GM23338 (cell line): ENCODE results near the gene TMEM208. TPM values are rescaled to one million over a fixed set of nuclear protein-coding genes. Genes with fewer than 3 reads are reported as not detected.

Source experiments
- ATAC-seq: fragments of 200-7000 bp; cut with Tn5 transposase; 3 replicates; pipeline ENCODE4 v1.9.1; 2020
- DNase-seq: peaks from one replicate; pipeline ENCODE4 v3.0.0-alpha.2; 2015; ENCODE audit warnings: low spot score
- H2AFZ ChIP-seq: fragments of 200-600 bp; sonication (generic); 2 replicates; pipeline ENCODE4 v1.8.0; 2016; ENCODE audit warnings: antibody characterized with exemption, mild to moderate bottlenecking, moderate library complexity
- H3F3A ChIP-seq: fragments of 200-600 bp; sonication (generic); replicated peaks from 2 replicates; pipeline ENCODE4 v1.8.0; 2017; ENCODE audit warnings: antibody characterized with exemption, mixed run types, low read depth
- H3K27ac ChIP-seq: fragments of 200-600 bp; sonication (generic); 2 replicates; pipeline ENCODE4 v1.6.1; 2016; ENCODE audit warnings: low read depth
- H3K27me3 ChIP-seq: fragments of 200-600 bp; sonication (generic); 2 replicates; pipeline ENCODE4 v1.8.0; 2016; ENCODE audit warnings: mild to moderate bottlenecking, mixed run types, moderate library complexity; ENCODE audit not compliant: insufficient read depth
- H3K36me3 ChIP-seq: fragments of 200-600 bp; sonication (generic); 2 replicates; pipeline ENCODE4 v1.8.0; 2016; ENCODE audit warnings: mild to moderate bottlenecking; ENCODE audit not compliant: insufficient read depth
- H3K4me1 ChIP-seq: fragments of 200-600 bp; sonication (generic); 2 replicates; pipeline ENCODE4 v1.8.0; 2016; ENCODE audit warnings: mild to moderate bottlenecking, moderate library complexity; ENCODE audit not compliant: insufficient read depth
- H3K4me2 ChIP-seq: fragments of 200-600 bp; sonication (generic); 2 replicates; pipeline ENCODE4 v1.7.1; 2017; ENCODE audit warnings: mixed run types
- H3K4me3 ChIP-seq: fragments of 200-600 bp; sonication (generic); 2 replicates; pipeline ENCODE4 v1.6.1; 2016; ENCODE audit warnings: mixed run types
- H3K79me2 ChIP-seq: fragments of 200-600 bp; sonication (generic); replicated peaks from 2 replicates; pipeline ENCODE4 v1.8.0; 2017; ENCODE audit warnings: mild to moderate bottlenecking; ENCODE audit not compliant: insufficient read depth
- H3K9me2 ChIP-seq: fragments of 200-600 bp; sonication (generic); 2 replicates; pipeline ENCODE4 v1.8.0; 2017; ENCODE audit not compliant: insufficient read depth
- H4K20me1 ChIP-seq: fragments of 200-600 bp; sonication (generic); replicated peaks from 2 replicates; pipeline ENCODE4 v1.8.0; 2017; ENCODE audit warnings: mild to moderate bottlenecking; ENCODE audit not compliant: insufficient read depth
- H3K27ac Mint-ChIP-seq: 2 replicates; pipeline ENCODE4 v1.8.0; 2020; ENCODE audit warnings: inconsistent platforms, mild to moderate bottlenecking, moderate library complexity, mixed read lengths
- H3K27me3 Mint-ChIP-seq: 3 replicates; pipeline ENCODE4 v1.8.0; 2022; ENCODE audit warnings: low read depth, mild to moderate bottlenecking, moderate library complexity, mixed read lengths, inconsistent platforms; ENCODE audit not compliant: insufficient read depth, poor library complexity
- H3K36me3 Mint-ChIP-seq: 3 replicates; pipeline ENCODE4 v1.8.0; 2021; ENCODE audit warnings: low read depth, mild to moderate bottlenecking, inconsistent platforms, moderate library complexity, mixed read lengths
- H3K4me1 Mint-ChIP-seq: 3 replicates; pipeline ENCODE4 v1.8.0; 2020; ENCODE audit warnings: mild to moderate bottlenecking, inconsistent platforms, mixed read lengths
- H3K4me3 Mint-ChIP-seq: 3 replicates; pipeline ENCODE4 v1.8.0; 2021; ENCODE audit warnings: moderate library complexity, mild to moderate bottlenecking, inconsistent platforms, mixed read lengths
- H3K9me3 Mint-ChIP-seq: 3 replicates; pipeline ENCODE4 v1.8.0; 2020; ENCODE audit warnings: moderate library complexity, mild to moderate bottlenecking, inconsistent platforms, mixed read lengths
- EZH2 ChIP-seq: fragments of 200-600 bp; sonication (generic); IDR thresholded peaks from one replicate; pipeline ENCODE4 v1.8.0; 2017; ENCODE audit warnings: antibody characterized with exemption, mild to moderate bottlenecking, low read depth; ENCODE audit not compliant: unreplicated experiment
- NANOG ChIP-seq: IDR thresholded peaks from 2 replicates; pipeline ENCODE4 v1.6.1; 2016; ENCODE audit warnings: antibody characterized with exemption, borderline replicate concordance
- POLR2AphosphoS5 ChIP-seq: IDR thresholded peaks from 2 replicates; pipeline ENCODE4 v1.6.1; 2016; ENCODE audit warnings: antibody characterized with exemption, low read depth
- ZNF331 ChIP-seq: fragments of 250-450 bp; sonication (Bioruptor Pico); IDR thresholded peaks from 2 replicates; pipeline ENCODE4 v1.5.0; 2020; ENCODE audit warnings: low read depth, mild to moderate bottlenecking, moderate library complexity
- polyA plus RNA-seq: library from polyadenylated mRNA; unstranded; fragments of >200 nt; fragmentation: Nextera tagmentation; extraction: Ambion mirVana; gene quantifications from 2 replicates; pipeline ENCODE4 v1.2.1, GENCODE V29; 2016
- total RNA-seq: library from RNA; depleted of rRNA; stranded (reverse); fragments of >200 nt; shearing (Covaris generic); gene quantifications from 2 replicates; pipeline ENCODE4 v1.2.3, GENCODE V29; 2014
- TF ChIP-seq, protein P1 (sequence below): IDR thresholded peaks from 2 replicates; pipeline ENCODE4 v1.6.1; 2016; ENCODE audit warnings: antibody characterized with exemption
- TF ChIP-seq, protein P2 (sequence below): IDR thresholded peaks from one replicate; pipeline ENCODE4 v1.6.1; 2018; ENCODE audit warnings: antibody characterized with exemption; ENCODE audit not compliant: unreplicated experiment
- TF ChIP-seq, protein P3 (sequence below), 2 experiments: fragments of 200-600 bp in 1 of 2; sonication (generic) in 1 of 2; conservative IDR thresholded peaks; 2 replicates each; pipeline versions ENCODE4 v1.5.1 to v1.6.1; 2016 to 2017; ENCODE audit warnings: antibody characterized with exemption in 2 of 2, low read depth in 2 of 2, mild to moderate bottlenecking in 2 of 2, moderate library complexity in 1 of 2

The TMEM208 gene
- total and polyA plus RNA-seq, 2 experiments from 2014 or later = 23.2 to 82.3 TPM

DNA sequence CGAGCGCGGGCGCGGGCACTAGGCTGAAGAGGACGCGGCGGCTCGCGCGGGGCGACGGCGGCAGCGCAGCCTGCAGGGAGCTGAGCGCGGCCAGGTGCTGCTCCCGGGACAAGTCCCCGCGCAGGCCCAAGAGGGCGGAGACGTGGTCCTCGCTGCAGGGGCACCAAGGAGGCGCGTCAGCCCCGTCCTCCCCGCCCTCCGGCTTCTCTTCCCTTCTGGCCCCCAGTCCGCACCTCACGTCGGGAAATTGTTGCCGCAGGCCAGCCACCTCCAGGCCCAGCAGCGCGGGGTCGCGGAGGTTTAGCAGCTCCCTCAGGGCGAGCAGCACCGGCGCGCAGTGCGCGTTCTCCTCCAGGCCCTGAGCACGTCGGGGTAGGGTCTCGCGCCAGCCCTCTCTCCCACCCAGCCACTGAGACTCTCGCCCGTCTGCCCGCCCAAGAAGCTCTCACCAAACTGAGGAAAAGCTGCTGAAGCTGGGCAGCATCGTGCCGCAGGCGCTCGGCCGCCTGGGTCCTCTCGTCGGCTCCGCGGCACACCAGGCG is 42.4 kb upstream of the TMEM208 start:
- Histone ChIP-seq H3F3A (0 out of 2 replicates have a peak, but pooled peaks cover 3% of the 10 kb centered on the region), H3K4me1 (peaks cover 14% of the 10 kb centered on the region), H3K4me3 (peak overlapping the region; percentile 63), H3K9me2 (no peaks in the 10 kb centered on the region), H3K4me2 (peak overlapping the region; percentile 97), H2AFZ (peak overlapping the region; percentile 94), H3K36me3 (no peaks in the 10 kb centered on the region), H4K20me1 (no peaks in the 10 kb centered on the region), H3K27me3 (peaks cover 28% of the 10 kb centered on the region), H3K79me2 (peaks cover 10% of the 10 kb centered on the region), H3K27ac (no peak overlapping the region)
- DNase-seq (no peak), ATAC-seq (peak; percentile 21)
- peak overlapping the region; percentile 84 for H3K4me3 Mint-ChIP-seq
- peaks cover 12% of the 10 kb centered on the region for H3K4me1 Mint-ChIP-seq
- TF ChIP-seq ZNF331 (CRISPR knock-in tag) (no peak), EZH2 (peak; percentile 18)
- TF ChIP-seq, protein P1, sequence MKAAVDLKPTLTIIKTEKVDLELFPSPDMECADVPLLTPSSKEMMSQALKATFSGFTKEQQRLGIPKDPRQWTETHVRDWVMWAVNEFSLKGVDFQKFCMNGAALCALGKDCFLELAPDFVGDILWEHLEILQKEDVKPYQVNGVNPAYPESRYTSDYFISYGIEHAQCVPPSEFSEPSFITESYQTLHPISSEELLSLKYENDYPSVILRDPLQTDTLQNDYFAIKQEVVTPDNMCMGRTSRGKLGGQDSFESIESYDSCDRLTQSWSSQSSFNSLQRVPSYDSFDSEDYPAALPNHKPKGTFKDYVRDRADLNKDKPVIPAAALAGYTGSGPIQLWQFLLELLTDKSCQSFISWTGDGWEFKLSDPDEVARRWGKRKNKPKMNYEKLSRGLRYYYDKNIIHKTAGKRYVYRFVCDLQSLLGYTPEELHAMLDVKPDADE = no peak
- no peak overlapping the region for H3K27ac Mint-ChIP-seq
- H3K27me3 Mint-ChIP-seq = peaks cover 30% of the 10 kb centered on the region
- H3K9me3 Mint-ChIP-seq = no peaks in the 10 kb centered on the region; the same call in 2 of the 3 replicates
- H3K36me3 Mint-ChIP-seq = no peaks in the 10 kb centered on the region

DNA sequence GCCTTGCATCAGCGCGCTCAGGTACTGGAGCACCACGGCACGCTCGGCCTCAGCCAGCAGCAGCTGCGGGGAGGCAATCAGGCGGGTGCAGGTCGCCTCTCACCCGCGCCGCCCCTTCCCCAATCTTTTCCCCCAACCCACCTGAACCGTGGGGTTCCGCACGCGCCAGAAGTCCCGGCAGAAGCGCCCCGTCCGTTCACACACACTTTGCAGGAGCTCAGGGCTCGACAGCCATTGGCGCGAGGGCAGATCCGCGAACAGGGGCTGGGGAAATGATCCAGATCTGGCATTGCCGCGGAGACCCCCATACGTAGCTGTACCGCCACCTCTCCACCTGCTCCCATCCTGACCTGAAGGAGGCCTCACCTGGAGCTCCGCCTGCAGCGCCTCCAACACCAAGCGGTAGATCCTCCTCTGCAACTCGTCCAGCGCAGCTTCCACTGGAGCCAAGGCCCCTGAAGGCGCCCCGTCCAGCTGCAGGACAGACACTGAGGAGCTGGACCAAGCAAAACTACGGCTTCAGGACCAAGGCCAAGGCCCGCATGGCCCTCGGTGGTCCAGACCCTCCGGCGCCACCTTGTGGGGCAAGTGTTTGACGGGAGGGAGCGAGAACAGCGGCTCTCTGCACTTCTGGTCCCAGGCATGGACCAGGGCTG is 41.8 kb upstream of the TMEM208 start:
- H3K4me2 ChIP-seq = peak overlapping the region; percentile 97

More for the DNA sequence above, 41.8 kb upstream of the TMEM208 start:
- Mint-ChIP-seq H3K4me3 (peak overlapping the region; percentile 84), H3K27ac (peak overlapping the region; percentile 42; the same call in 1 of the 2 replicates), H3K36me3 (no peaks in the 10 kb centered on the region), H3K4me1 (peaks cover 12% of the 10 kb centered on the region), H3K9me3 (no peaks in the 10 kb centered on the region; the same call in 2 of the 3 replicates), H3K27me3 (peaks cover 30% of the 10 kb centered on the region)
- Histone ChIP-seq H3K27me3 (peaks cover 28% of the 10 kb centered on the region), H3K27ac (no peak overlapping the region), H3K4me3 (peak overlapping the region; percentile 63), H3F3A (0 out of 2 replicates have a peak, but pooled peaks cover 3% of the 10 kb centered on the region), H4K20me1 (no peaks in the 10 kb centered on the region), H3K9me2 (no peaks in the 10 kb centered on the region), H3K36me3 (no peaks in the 10 kb centered on the region), H3K4me1 (peaks cover 14% of the 10 kb centered on the region), H3K79me2 (peaks cover 10% of the 10 kb centered on the region), H2AFZ (peak overlapping the region; percentile 94)
- ATAC-seq (peak; percentile 67), DNase-seq (peak; percentile 98)
- TF ChIP-seq POLR2AphosphoS5 = no peak
- 0 out of 2 replicates have a peak, but pooled peaks have one; percentile 12 for TF ChIP-seq ZNF331 (CRISPR knock-in tag)
- TF ChIP-seq, protein P2, sequence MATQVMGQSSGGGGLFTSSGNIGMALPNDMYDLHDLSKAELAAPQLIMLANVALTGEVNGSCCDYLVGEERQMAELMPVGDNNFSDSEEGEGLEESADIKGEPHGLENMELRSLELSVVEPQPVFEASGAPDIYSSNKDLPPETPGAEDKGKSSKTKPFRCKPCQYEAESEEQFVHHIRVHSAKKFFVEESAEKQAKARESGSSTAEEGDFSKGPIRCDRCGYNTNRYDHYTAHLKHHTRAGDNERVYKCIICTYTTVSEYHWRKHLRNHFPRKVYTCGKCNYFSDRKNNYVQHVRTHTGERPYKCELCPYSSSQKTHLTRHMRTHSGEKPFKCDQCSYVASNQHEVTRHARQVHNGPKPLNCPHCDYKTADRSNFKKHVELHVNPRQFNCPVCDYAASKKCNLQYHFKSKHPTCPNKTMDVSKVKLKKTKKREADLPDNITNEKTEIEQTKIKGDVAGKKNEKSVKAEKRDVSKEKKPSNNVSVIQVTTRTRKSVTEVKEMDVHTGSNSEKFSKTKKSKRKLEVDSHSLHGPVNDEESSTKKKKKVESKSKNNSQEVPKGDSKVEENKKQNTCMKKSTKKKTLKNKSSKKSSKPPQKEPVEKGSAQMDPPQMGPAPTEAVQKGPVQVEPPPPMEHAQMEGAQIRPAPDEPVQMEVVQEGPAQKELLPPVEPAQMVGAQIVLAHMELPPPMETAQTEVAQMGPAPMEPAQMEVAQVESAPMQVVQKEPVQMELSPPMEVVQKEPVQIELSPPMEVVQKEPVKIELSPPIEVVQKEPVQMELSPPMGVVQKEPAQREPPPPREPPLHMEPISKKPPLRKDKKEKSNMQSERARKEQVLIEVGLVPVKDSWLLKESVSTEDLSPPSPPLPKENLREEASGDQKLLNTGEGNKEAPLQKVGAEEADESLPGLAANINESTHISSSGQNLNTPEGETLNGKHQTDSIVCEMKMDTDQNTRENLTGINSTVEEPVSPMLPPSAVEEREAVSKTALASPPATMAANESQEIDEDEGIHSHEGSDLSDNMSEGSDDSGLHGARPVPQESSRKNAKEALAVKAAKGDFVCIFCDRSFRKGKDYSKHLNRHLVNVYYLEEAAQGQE = peak; percentile 97
- TF ChIP-seq, protein P3, sequence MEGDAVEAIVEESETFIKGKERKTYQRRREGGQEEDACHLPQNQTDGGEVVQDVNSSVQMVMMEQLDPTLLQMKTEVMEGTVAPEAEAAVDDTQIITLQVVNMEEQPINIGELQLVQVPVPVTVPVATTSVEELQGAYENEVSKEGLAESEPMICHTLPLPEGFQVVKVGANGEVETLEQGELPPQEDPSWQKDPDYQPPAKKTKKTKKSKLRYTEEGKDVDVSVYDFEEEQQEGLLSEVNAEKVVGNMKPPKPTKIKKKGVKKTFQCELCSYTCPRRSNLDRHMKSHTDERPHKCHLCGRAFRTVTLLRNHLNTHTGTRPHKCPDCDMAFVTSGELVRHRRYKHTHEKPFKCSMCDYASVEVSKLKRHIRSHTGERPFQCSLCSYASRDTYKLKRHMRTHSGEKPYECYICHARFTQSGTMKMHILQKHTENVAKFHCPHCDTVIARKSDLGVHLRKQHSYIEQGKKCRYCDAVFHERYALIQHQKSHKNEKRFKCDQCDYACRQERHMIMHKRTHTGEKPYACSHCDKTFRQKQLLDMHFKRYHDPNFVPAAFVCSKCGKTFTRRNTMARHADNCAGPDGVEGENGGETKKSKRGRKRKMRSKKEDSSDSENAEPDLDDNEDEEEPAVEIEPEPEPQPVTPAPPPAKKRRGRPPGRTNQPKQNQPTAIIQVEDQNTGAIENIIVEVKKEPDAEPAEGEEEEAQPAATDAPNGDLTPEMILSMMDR (conservative IDR thresholded peaks at IDR 0.05; ENCODE audit: low read depth in 2 of 2) = peak; percentile 68 to 92
- TF ChIP-seq NANOG = no peak
